CD4-positive, alpha-beta T cell treated with Interleukin-1 beta for 1 hour (primary cell): ENCODE measurements around the gene SYCP2.

ENCODE experiments used
- DNase-seq, 2 donors: peaks; one replicate each; pipeline ENCODE4 v3.0.0-alpha.2; 2020 to 2022

SYCP2 gene

DNA sequence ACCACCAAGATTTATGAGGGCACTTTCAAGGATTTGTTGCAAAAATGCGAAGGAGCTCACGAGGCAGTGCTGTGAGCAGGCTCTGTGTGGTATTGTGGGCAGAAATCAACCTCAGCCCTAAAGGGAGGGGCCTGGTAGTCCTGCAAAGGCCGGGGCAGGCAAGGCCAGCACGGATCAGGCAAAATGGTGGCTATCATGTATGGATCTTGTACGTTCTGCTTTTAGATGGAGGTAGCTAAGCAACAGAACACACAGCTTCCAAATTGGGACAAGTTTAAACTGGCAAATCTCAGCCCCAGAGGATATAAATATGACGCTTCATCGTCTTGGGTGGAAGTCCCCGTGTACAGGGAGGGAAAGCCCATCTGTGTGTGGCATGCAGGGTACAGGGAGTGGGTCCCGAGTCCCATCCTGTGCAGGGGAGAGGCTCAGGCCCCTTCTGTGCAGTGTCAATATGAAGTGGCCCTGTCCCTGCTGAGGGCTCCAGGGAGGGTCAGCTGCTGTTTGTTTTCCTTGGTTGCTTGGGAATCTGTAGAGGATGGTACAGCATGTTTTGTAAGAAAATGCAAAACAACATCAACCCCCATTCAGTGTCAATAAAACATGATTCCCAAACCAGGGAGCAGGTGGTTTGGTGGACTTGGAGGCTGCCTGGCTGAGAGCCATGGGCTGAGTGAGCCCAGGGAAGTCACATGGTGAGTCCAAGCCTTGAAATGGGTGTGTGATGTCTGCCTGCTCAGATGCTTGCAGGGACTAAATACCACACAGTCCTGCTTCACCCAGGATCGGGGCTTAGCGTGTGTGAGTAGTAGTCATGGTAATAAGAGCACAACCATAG is 113.0 kb downstream of the SYCP2 start:
- DNase-seq = no peak

DNA sequence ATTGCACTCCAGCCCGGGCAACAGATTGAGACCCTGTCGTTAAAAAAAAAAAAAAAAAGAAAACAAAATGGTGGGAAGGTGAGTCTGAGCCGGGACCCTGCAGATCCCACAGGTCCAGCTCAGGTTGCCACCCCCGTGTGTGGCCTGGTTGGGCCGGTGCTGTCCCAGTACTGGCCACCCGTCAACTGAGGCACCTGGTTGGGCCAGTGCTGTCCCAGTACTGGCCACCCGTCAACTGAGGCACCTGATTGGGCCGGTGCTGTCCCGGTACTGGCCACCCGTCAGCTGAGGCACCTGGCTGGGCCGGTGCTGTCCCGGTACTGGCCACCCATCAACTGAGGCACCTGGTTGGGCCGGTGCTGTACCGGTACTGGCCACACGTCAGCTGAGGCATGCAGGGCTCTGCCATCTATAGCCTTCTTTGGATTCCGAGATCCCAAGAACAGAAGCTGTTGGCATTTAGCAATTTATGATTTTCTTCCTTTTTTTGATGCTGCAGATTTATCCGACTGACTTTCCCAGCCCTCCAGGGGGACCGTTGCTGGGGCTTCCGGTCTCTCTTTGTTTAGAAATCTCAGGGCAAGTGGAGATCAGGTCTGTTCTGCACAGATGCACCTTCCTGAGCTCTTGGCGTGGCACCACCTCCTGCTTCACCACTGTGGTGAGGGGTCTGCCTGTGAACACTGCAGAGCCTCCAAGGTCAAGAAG is 113.8 kb downstream of the SYCP2 start:
- no peak for DNase-seq

DNA sequence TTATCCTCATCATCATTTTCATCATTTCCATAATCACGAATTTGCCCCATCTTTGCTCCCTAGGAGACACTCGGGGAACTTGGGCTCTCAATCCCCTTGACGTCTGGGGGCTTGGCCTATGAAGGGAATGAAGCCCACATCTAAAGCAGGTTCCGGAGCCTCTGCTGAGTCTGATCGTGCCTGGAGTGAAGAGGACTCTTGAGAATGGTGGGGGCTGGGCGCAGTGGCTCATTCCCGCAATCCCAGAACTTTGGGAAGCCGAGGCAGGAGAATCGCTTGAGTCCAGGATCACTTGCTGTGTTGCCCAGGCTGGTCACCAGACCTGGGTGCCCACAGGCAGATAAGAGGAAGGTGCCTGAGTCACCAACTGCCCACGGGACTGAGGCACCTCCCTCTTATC is 114.5 kb downstream of the SYCP2 start:
- DNase-seq = no peak

DNA sequence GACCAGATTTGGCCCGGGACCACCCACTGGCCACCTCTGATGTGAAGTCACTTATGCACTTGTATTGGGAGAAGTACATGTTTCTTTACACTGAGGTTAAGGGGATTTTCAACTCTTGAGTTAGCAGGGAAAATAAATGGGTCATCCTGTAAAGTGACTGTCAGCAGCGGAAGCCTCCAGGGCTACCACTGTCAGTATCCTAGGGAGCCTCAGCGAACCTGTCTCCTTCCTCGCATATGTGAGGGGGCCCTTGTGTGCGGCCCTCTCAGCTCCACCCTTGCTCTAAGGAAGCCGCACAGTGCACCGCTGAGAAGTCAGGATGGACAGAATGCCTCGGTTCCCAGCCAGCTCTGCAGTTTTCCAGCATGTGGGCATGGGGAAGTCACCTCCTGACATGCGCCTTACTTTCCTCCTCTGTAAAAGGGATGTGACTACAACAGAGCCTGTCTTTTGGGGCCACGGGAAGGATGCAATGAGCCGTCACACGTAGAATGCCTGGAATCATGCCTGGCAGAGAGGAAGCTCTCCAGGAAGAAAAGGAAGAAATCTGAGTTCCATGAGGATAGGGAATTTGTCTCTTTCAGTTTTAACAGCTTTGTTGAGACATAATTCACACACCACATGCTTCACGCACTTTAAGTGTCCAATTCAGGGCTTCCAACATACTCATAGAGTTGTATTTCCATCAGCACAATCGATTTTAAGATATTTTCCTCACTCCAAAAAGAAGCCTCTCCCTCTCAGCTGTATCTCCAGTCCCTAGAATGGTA is 115.4 kb downstream of the SYCP2 start:
- DNase-seq = no peak

DNA sequence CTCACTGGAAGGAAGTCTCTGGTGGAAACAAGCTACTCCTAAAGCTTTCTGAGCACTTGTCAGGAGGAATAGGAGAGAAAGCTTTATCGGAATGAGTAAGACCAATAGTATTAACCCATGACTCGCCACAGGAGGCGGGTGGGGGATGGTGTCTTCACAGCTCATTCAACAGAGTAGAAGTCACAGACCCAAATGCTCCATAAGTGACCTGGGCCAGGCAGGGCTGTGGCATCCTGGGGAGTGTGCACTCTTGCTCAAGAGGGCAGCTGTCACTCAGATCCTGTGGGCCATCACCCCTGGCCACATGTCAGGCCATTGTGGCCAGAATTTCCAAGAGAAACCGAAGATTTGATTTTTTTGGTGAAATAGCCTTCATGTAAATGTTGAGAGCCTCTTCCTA is 116.0 kb downstream of the SYCP2 start:
- DNase-seq = no peak

DNA sequence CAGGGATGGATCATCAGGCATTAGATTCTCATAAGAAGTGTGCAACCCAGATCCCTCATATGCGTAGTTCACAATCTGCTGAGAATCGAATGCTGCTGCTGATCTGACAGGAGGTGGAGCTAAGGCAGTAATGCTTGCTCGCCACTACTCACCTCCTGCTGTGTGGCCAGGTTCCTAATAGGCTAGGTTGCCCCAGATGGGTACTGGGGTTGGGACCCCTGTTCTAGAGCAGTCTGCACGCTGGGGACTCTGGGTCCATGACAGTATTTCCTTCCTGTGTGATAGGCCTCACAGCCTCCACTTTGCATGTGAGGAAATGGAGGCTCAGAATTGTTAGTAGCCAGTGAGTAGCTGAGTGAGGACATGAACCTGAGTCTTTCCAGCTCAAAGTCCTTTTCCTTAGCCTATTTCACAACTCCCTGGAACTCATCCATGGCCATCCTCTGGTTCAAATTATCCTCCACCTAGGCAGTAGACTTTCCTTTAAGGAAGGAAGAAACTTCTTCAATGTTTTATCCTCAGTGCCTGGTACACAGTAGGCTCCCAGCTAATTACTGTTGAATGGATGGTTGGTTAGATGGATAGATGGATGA is 117.2 kb downstream of the SYCP2 start:
- DNase-seq = no peak

DNA sequence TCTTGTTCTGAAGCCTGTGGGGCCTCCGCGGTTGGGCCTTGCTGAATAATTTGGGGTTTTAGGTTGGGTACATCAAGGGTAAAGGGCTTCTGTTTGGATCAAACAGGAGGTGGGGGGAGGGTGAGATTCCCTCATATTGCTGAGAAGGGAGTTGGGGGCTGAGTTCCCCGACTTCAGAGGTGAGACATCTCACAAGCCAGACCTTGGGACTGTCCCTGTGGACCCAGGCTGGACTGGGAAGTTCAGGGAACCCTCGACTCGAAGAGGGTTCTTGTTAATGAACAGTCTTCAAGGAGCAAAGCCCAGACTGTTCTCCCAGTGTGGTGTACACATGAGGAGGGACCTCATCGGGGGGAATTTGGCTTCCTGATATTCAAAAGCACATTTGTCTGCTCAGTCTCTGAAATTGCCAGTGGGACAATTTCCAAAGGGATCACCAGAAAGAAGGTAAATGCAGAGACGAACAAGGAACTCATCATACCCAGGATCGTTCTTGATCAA is 118.5 kb downstream of the SYCP2 start:
- no peak for DNase-seq

DNA sequence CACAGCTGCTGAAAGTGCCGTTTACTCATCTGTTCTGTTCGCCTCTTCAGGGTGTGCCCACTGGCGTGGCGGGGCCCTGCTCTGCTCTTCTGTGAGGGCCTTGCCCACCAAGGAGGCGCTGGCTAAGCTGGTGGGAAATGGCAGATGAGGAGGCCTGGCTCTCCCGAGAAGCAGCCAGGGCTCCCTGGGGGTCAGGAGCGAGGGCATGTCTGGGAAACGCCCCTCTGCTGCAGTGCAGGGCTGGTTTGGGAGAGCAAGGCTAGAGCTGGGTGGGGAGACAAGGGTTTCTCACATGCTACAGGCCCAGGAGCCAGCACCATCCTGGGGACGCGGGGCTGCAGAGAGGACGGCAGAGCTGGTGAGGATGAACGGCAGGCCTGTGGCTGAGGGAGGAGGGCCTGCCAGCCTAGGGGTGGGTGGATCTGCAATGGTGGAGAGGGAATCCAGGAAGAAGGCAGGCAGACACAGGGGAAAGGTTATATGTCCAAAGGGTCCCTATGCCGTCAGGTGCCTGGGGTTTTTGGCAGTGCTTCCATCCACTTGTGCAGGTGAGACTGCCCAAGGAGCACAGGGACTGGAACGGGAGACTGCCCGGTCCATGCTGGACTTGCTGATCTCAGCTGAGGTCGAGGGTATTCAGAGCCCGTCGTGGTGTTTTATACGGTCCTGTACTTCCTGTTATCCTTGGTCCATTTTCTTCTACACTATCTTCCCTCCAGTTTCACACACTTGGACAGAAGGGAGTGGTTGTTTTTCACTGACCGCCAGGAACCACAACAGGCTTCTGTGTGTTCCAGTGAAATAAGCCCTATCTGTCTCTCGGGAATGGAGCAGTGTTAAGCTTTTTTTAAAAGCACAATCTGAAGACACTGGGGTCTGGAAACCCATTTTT is 119.2 kb downstream of the SYCP2 start:
- DNase-seq = no peak
